Measurements from ENCODE around the gene CDK12. TPM values are rescaled to one million over a fixed set of nuclear protein-coding genes. Genes with fewer than 3 reads are reported as not detected.
A peak's percentile ranks its signal among the peaks of the same experiment; 100 is the strongest.
"Not testable (repeated sequence)": the region's sequence is repeated elsewhere in the genome, so short reads cannot be mapped to it uniquely, and the experiment has no call there.

Gene CDK12
- total RNA-seq, 1 donor from 2014 or later: 55.7 TPM

GRCh38 chr17:39487946-39488345 is 26.7 kb downstream of the CDK12 start:
- Histone ChIP-seq H4K20me1 (ENCODE audit: insufficient read depth, low read length) (peaks cover 17% of the 10 kb centered on the region), H3K9me3 (ENCODE audit: insufficient read depth, low read depth, low read length) (no peaks in the 10 kb centered on the region), H3K36me3 (ENCODE audit: insufficient read depth, low read length) (peaks cover 16% of the 10 kb centered on the region), H2AFZ (ENCODE audit: low read depth, low read length) (no peak overlapping the region), H3K27me3 (ENCODE audit: insufficient read depth, low read length) (no peaks in the 10 kb centered on the region), H3K79me2 (ENCODE audit: insufficient read depth, low read length) (peaks cover 39% of the 10 kb centered on the region), H3K4me1 (ENCODE audit: insufficient read depth, low read length) (peaks cover 15% of the 10 kb centered on the region), H3K27ac (ENCODE audit: low read depth, low read length) (no peak overlapping the region), H3K4me2 (ENCODE audit: low read length) (peak overlapping the region; percentile 14), H3K4me3 (ENCODE audit: insufficient read depth, low read depth, low read length) (no peak overlapping the region), H3K9ac (ENCODE audit: low read length) (no peak overlapping the region)
- H3K4me3 Mint-ChIP-seq (ENCODE audit: unreplicated experiment): no peak overlapping the region
- H3K27me3 Mint-ChIP-seq (ENCODE audit: low read depth, unreplicated experiment): no peaks in the 10 kb centered on the region
- H3K36me3 Mint-ChIP-seq (ENCODE audit: low read depth, unreplicated experiment): no peaks in the 10 kb centered on the region
- TF ChIP-seq EZH2 (IDR thresholded peaks at IDR 0.05; ENCODE audit: insufficient read depth, low read length): no peak
- TF ChIP-seq CTCF (IDR thresholded peaks at IDR 0.05; ENCODE audit: insufficient read depth, low read depth, low read length): no peak
- H3K4me1 Mint-ChIP-seq (ENCODE audit: low read depth, unreplicated experiment): peaks cover 18% of the 10 kb centered on the region
- DNase-seq (ENCODE audit: low read depth) (peak; percentile 2), FAIRE-seq (no peak)
- peak overlapping the region; percentile 66 for H3K27ac Mint-ChIP-seq (ENCODE audit: unreplicated experiment)
- no peaks in the 10 kb centered on the region for H3K9me3 Mint-ChIP-seq (ENCODE audit: unreplicated experiment)

- H3K9ac ChIP-seq (ENCODE audit: low read length); H3K4me3 Mint-ChIP-seq (ENCODE audit: unreplicated experiment); H3K27ac ChIP-seq (ENCODE audit: low read depth, low read length); H4K20me1 ChIP-seq (ENCODE audit: insufficient read depth, low read length); H3K4me1 Mint-ChIP-seq (ENCODE audit: low read depth, unreplicated experiment); H3K4me1 ChIP-seq (ENCODE audit: insufficient read depth, low read length); FAIRE-seq; H3K9me3 Mint-ChIP-seq (ENCODE audit: unreplicated experiment); H3K36me3 Mint-ChIP-seq (ENCODE audit: low read depth, unreplicated experiment); H3K4me2 ChIP-seq (ENCODE audit: low read length); H3K79me2 ChIP-seq (ENCODE audit: insufficient read depth, low read length); H2AFZ ChIP-seq (ENCODE audit: low read depth, low read length); H3K27ac Mint-ChIP-seq (ENCODE audit: unreplicated experiment); H3K4me3 ChIP-seq (ENCODE audit: insufficient read depth, low read depth, low read length); H3K9me3 ChIP-seq (ENCODE audit: insufficient read depth, low read depth, low read length); DNase-seq (ENCODE audit: low read depth); H3K27me3 Mint-ChIP-seq (ENCODE audit: low read depth, unreplicated experiment); H3K27me3 ChIP-seq (ENCODE audit: insufficient read depth, low read length): not testable (repeated sequence)
- H3K36me3 ChIP-seq (ENCODE audit: insufficient read depth, low read length): peaks cover 25% of the 10 kb centered on the region
Measured at GRCh38 chr17:39496921-39497320, 35.6 kb downstream of the CDK12 start.

- H3K27ac Mint-ChIP-seq (ENCODE audit: unreplicated experiment): no peak overlapping the region
- Histone ChIP-seq H3K79me2 (ENCODE audit: insufficient read depth, low read length) (peaks cover 15% of the 10 kb centered on the region), H3K4me3 (ENCODE audit: insufficient read depth, low read depth, low read length) (no peak overlapping the region), H3K36me3 (ENCODE audit: insufficient read depth, low read length) (peaks cover 39% of the 10 kb centered on the region), H3K9me3 (ENCODE audit: insufficient read depth, low read depth, low read length) (no peaks in the 10 kb centered on the region), H3K9ac (ENCODE audit: low read length) (no peak overlapping the region), H3K27me3 (ENCODE audit: insufficient read depth, low read length) (no peaks in the 10 kb centered on the region), H3K27ac (ENCODE audit: low read depth, low read length) (no peak overlapping the region), H4K20me1 (ENCODE audit: insufficient read depth, low read length) (peaks cover 13% of the 10 kb centered on the region), H3K4me2 (ENCODE audit: low read length) (no peak overlapping the region), H2AFZ (ENCODE audit: low read depth, low read length) (no peak overlapping the region), H3K4me1 (ENCODE audit: insufficient read depth, low read length) (no peaks in the 10 kb centered on the region)
- peaks cover 16% of the 10 kb centered on the region for H3K36me3 Mint-ChIP-seq (ENCODE audit: low read depth, unreplicated experiment)
- no peaks in the 10 kb centered on the region for H3K9me3 Mint-ChIP-seq (ENCODE audit: unreplicated experiment)
- H3K4me1 Mint-ChIP-seq (ENCODE audit: low read depth, unreplicated experiment): no peaks in the 10 kb centered on the region
- DNase-seq (ENCODE audit: low read depth) (no peak), FAIRE-seq (no peak)
- H3K4me3 Mint-ChIP-seq (ENCODE audit: unreplicated experiment): no peak overlapping the region
- H3K27me3 Mint-ChIP-seq (ENCODE audit: low read depth, unreplicated experiment): no peaks in the 10 kb centered on the region
- no peak for TF ChIP-seq EZH2 (IDR thresholded peaks at IDR 0.05; ENCODE audit: insufficient read depth, low read length)
- no peak for TF ChIP-seq CTCF (IDR thresholded peaks at IDR 0.05; ENCODE audit: insufficient read depth, low read depth, low read length)
Measured at GRCh38 chr17:39507511-39507910, 46.2 kb downstream of the CDK12 start.
